GM11168 (cell line): Measurements from ENCODE around the gene IER3IP1.
"Not testable (repeated sequence)": the region's sequence is repeated elsewhere in the genome, so short reads cannot be mapped to it uniquely, and the experiment has no call there.

Source experiments
- in situ Hi-C: fragments of 300-500 bp; cut with MboI; formaldehyde crosslinking; loops from one replicate; pipeline ENCODE4 v1.12.0; 2022; ENCODE audit warnings: low sequenced_read_pairs; ENCODE audit not compliant: unreplicated experiment

IER3IP1 gene

GRCh38 chr18:47168509-47168908, 7.7 kb downstream of the IER3IP1 start:
- in situ Hi-C loops = no loop called here

GRCh38 chr18:47166294-47166693, 9.9 kb downstream of the IER3IP1 start:
- in situ Hi-C loops = no loop called here

GRCh38 chr18:47163241-47163640, 12.9 kb downstream of the IER3IP1 start:
- in situ Hi-C loops = no loop called here

GRCh38 chr18:47160256-47160655, 15.9 kb downstream of the IER3IP1 start:
- in situ Hi-C loops = no loop called here

GRCh38 chr18:47158404-47158803, 17.8 kb downstream of the IER3IP1 start:
- in situ Hi-C loops = not testable (repeated sequence)

GRCh38 chr18:47151439-47151838, 24.7 kb downstream of the IER3IP1 start:
- in situ Hi-C loops = no loop called here

GRCh38 chr18:47150824-47151366, 25.3 kb downstream of the IER3IP1 start:
- in situ Hi-C loops = no loop called here

GRCh38 chr18:47150029-47150823, 25.9 kb downstream of the IER3IP1 start, which contains the start of gene HDHD2:
Gene HDHD2, minus strand, starts transcription at chr18:47150500. Its CDS starts 14,061 bp downstream, at chr18:47136439.
- in situ Hi-C loops = no loop called here

GRCh38 chr18:47149457-47150028, 26.6 kb downstream of the IER3IP1 start:
- in situ Hi-C loops = no loop called here

GRCh38 chr18:47146206-47146605, 30.0 kb downstream of the IER3IP1 start:
- in situ Hi-C loops = no loop called here

- in situ Hi-C loops = no loop called here
These were observed 32.2 kb downstream of the IER3IP1 start for GRCh38 chr18:47143899-47144485.

- in situ Hi-C loops = no loop called here
These were observed 33.0 kb downstream of the IER3IP1 start for GRCh38 chr18:47143153-47143552.

GRCh38 chr18:47141289-47141688, 34.9 kb downstream of the IER3IP1 start:
- in situ Hi-C loops = no loop called here

GRCh38 chr18:47121146-47121545, 55.0 kb downstream of the IER3IP1 start:
- in situ Hi-C loops = no loop called here

- in situ Hi-C loops = no loop called here
These were observed 55.7 kb downstream of the IER3IP1 start for GRCh38 chr18:47120428-47120827.

GRCh38 chr18:47118981-47119380, 57.2 kb downstream of the IER3IP1 start:
- in situ Hi-C loops = no loop called here

- in situ Hi-C loops = no loop called here
These were observed 61.0 kb downstream of the IER3IP1 start for GRCh38 chr18:47115205-47115604.

- in situ Hi-C loops = no loop called here
These were observed 62.2 kb downstream of the IER3IP1 start for GRCh38 chr18:47113796-47114540.

GRCh38 chr18:47110492-47111274, 65.5 kb downstream of the IER3IP1 start:
- in situ Hi-C loops = no loop called here

- in situ Hi-C loops = no loop called here
These were observed 66.4 kb downstream of the IER3IP1 start for GRCh38 chr18:47109720-47110119.
